ENCODE data around the gene THRSP. TPM values are rescaled to one million over a fixed set of nuclear protein-coding genes. Genes with fewer than 3 reads are reported as not detected.

THRSP gene
- total RNA-seq, 1 experiment from 2014 or later: not detected

- no peaks in the 10 kb centered on the region for H3K79me1 ChIP-seq (ENCODE audit: insufficient read depth, low read depth, low read length, poor library complexity, severe bottlenecking)
- no peak overlapping the region for H4K8ac ChIP-seq (replicated peaks; ENCODE audit: insufficient read length, low read depth, low read length)
- H3K18ac ChIP-seq (ENCODE audit: insufficient read length, low read depth, low read length): no peak overlapping the region
- TF ChIP-seq CTCF (conservative IDR thresholded peaks at IDR 0.05): no peak
- H3K14ac ChIP-seq (ENCODE audit: insufficient read depth, low read length): no peak overlapping the region
- H3K9me3 Mint-ChIP-seq: no peaks in the 10 kb centered on the region; a peak in 1 of 5 replicates
- H2BK20ac ChIP-seq (ENCODE audit: low read depth, low read length, poor library complexity, severe bottlenecking): no peak overlapping the region
- no peak overlapping the region for H2AK5ac ChIP-seq (ENCODE audit: insufficient read length, low read length)
- H3K27ac ChIP-seq (ENCODE audit: insufficient read length, low read depth, low read length): no peak overlapping the region
- H3K9ac ChIP-seq (ENCODE audit: extremely low read depth, insufficient read length, low read length): no peak overlapping the region
- no peak overlapping the region for H3K56ac ChIP-seq (ENCODE audit: insufficient read length, low read depth, low read length)
- peaks cover 13 to 24% of the 10 kb centered on the region in 2 experiments for H3K4me1 Mint-ChIP-seq
- H2BK5ac ChIP-seq (ENCODE audit: insufficient read length, low read length): no peak overlapping the region
- H3K9me3 ChIP-seq (ENCODE audit: control insufficient read depth, low read depth, low read length): no peaks in the 10 kb centered on the region
- H3K4me3 Mint-ChIP-seq: no peak overlapping the region
- H3K23ac ChIP-seq (ENCODE audit: insufficient read length, low read depth, low read length): no peak overlapping the region
- H3K36me3 Mint-ChIP-seq (ENCODE audit: insufficient read depth in 1 of 3, low read depth in 3 of 3): no peaks in the 10 kb centered on the region
- H3K27me3 ChIP-seq (ENCODE audit: insufficient read depth, low read length): no peaks in the 10 kb centered on the region
- no peak overlapping the region for H4K91ac ChIP-seq (ENCODE audit: insufficient read length, low read depth, low read length)
- whole genome bisulfite sequencing (ENCODE audit: extremely low coverage, insufficient read length, low lambda C conversion rate): no CpG with 5 or more reads among the region's 3 CpGs
- H3K4me2 ChIP-seq (ENCODE audit: insufficient read depth, insufficient read length, low read length): no peak overlapping the region
- no peak overlapping the region for H3K4ac ChIP-seq (ENCODE audit: low read depth, low read length)
- no peaks in the 10 kb centered on the region for H3K4me1 ChIP-seq (ENCODE audit: insufficient read depth, low read length)
- peaks cover 2% of the 10 kb centered on the region for H3K23me2 ChIP-seq (ENCODE audit: insufficient read length, low read depth, low read length, poor library complexity, severe bottlenecking)
- H2BK15ac ChIP-seq (ENCODE audit: low read depth, low read length): no peak overlapping the region
- no peak overlapping the region for H2AFZ ChIP-seq (ENCODE audit: low read length)
- no peak overlapping the region for H3T11ph ChIP-seq (ENCODE audit: low read length)
- H3K27me3 Mint-ChIP-seq (ENCODE audit: low read depth): no peaks in the 10 kb centered on the region
- no peak overlapping the region for H2BK12ac ChIP-seq (ENCODE audit: insufficient read length, low read depth, low read length)
- no peaks in the 10 kb centered on the region for H3K79me2 ChIP-seq (ENCODE audit: insufficient read depth, low read length)
- H2BK120ac ChIP-seq (ENCODE audit: low read depth, low read length, poor library complexity, severe bottlenecking): no peak overlapping the region
- no peak for DNase-seq
- H4K5ac ChIP-seq (ENCODE audit: insufficient read length, low read depth, low read length): no peak overlapping the region
- H4K20me1 ChIP-seq (ENCODE audit: control insufficient read depth, insufficient read depth, insufficient read length): no peaks in the 10 kb centered on the region
- peak overlapping the region in 1 of 3 experiments; percentile 34; a peak in 1 of 7 replicates for H3K27ac Mint-ChIP-seq
These were observed 26.6 kb upstream of the THRSP start for GRCh38 chr11:78037056-78037455.

Measured in H9 (cell line).